Osteoblast (primary cell): Measurements from ENCODE around the gene CBX4. TPM values are rescaled to one million over a fixed set of nuclear protein-coding genes. Genes with fewer than 3 reads are reported as not detected.

Experiments used
- DNase-seq: peaks from one replicate; pipeline ENCODE4 v3.0.0; 2011; ENCODE audit warnings: low spot score, mixed read lengths; ENCODE audit not compliant: insufficient read length; ENCODE audit errors: missing footprints
- H2AFZ ChIP-seq: 2 replicates; pipeline ENCODE4 v1.6.0; 2011; ENCODE audit warnings: mild to moderate bottlenecking, low read length
- H3K27ac ChIP-seq: 2 replicates; pipeline ENCODE4 v1.5.1; 2011; ENCODE audit warnings: mild to moderate bottlenecking, low read depth, low read length, moderate library complexity
- H3K27me3 ChIP-seq: 2 replicates; pipeline ENCODE4 v1.6.0; 2012; ENCODE audit warnings: mild to moderate bottlenecking, control low read depth, inconsistent platforms, low read length, moderate library complexity; ENCODE audit not compliant: insufficient read depth
- H3K36me3 ChIP-seq: 2 replicates; pipeline ENCODE4 v1.5.1; 2011; ENCODE audit warnings: mild to moderate bottlenecking, low read length, control low read depth, moderate library complexity; ENCODE audit not compliant: insufficient read depth
- H3K4me1 ChIP-seq: 2 replicates; pipeline ENCODE4 v1.5.1; 2011; ENCODE audit warnings: mild to moderate bottlenecking, low read length, control low read depth, moderate library complexity; ENCODE audit not compliant: insufficient read depth
- H3K4me2 ChIP-seq: 2 replicates; pipeline ENCODE4 v1.6.0; 2011; ENCODE audit warnings: mild to moderate bottlenecking, low read length; ENCODE audit not compliant: insufficient read depth
- H3K4me3 ChIP-seq: fragments of 200-600 bp; sonication (generic); 3 replicates; pipeline ENCODE4 v1.5.1; 2012; ENCODE audit warnings: mild to moderate bottlenecking, low read length, inconsistent platforms; ENCODE audit not compliant: insufficient read depth
- H3K79me2 ChIP-seq: 2 replicates; pipeline ENCODE4 v1.6.0; 2012; ENCODE audit warnings: mild to moderate bottlenecking, low read length, control low read depth, inconsistent platforms; ENCODE audit not compliant: insufficient read depth
- H3K9me3 ChIP-seq: 2 replicates; pipeline ENCODE4 v1.5.1; 2011; ENCODE audit warnings: low read depth, low read length, control low read depth
- H4K20me1 ChIP-seq: 2 replicates; pipeline ENCODE4 v1.6.0; 2012; ENCODE audit warnings: mild to moderate bottlenecking, low read length, control low read depth; ENCODE audit not compliant: insufficient read depth
- total RNA-seq: library from RNA; depleted of rRNA; stranded (reverse); fragments of >200 nt; gene quantifications from 2 replicates; pipeline ENCODE4 v1.2.3, GENCODE V29; 2012
- TF ChIP-seq, protein P1 (sequence below): IDR thresholded peaks from 2 replicates; pipeline ENCODE4 v1.5.1; 2011; ENCODE audit warnings: mild to moderate bottlenecking, low read depth, low read length, moderate library complexity; ENCODE audit errors: extremely low read depth

The CBX4 gene
- total RNA-seq, 1 donor, result 22.1 TPM

DNA sequence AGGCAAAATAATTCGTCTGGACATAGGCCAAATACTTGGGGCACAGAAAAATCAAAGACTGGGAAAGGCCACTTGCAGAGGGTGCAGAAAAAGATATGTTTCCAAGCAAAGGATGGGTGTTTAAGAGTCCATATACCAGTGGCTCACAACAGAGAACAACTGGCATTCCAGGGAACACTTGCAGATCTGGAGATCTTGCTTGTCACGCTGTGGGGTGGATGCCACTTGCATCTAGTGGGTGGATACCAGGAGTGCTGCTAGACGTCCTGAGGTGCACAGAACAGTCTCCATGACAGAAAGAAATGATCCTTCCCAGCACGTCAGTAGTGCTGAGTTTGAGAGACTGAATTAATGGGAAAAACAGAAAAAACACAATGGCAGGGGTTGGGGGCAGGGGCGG lies 50.8 kb downstream of the CBX4 start:
- Histone ChIP-seq H3K27ac (no peak overlapping the region), H3K27me3 (peaks cover 49% of the 10 kb centered on the region), H3K79me2 (no peaks in the 10 kb centered on the region), H2AFZ (no peak overlapping the region), H3K4me3 (no peak overlapping the region), H4K20me1 (no peaks in the 10 kb centered on the region), H3K4me1 (no peaks in the 10 kb centered on the region), H3K9me3 (no peaks in the 10 kb centered on the region), H3K36me3 (no peaks in the 10 kb centered on the region), H3K4me2 (no peak overlapping the region)
- DNase-seq, result peak; percentile 80
- TF ChIP-seq, protein P1, sequence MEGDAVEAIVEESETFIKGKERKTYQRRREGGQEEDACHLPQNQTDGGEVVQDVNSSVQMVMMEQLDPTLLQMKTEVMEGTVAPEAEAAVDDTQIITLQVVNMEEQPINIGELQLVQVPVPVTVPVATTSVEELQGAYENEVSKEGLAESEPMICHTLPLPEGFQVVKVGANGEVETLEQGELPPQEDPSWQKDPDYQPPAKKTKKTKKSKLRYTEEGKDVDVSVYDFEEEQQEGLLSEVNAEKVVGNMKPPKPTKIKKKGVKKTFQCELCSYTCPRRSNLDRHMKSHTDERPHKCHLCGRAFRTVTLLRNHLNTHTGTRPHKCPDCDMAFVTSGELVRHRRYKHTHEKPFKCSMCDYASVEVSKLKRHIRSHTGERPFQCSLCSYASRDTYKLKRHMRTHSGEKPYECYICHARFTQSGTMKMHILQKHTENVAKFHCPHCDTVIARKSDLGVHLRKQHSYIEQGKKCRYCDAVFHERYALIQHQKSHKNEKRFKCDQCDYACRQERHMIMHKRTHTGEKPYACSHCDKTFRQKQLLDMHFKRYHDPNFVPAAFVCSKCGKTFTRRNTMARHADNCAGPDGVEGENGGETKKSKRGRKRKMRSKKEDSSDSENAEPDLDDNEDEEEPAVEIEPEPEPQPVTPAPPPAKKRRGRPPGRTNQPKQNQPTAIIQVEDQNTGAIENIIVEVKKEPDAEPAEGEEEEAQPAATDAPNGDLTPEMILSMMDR, result no peak

DNA sequence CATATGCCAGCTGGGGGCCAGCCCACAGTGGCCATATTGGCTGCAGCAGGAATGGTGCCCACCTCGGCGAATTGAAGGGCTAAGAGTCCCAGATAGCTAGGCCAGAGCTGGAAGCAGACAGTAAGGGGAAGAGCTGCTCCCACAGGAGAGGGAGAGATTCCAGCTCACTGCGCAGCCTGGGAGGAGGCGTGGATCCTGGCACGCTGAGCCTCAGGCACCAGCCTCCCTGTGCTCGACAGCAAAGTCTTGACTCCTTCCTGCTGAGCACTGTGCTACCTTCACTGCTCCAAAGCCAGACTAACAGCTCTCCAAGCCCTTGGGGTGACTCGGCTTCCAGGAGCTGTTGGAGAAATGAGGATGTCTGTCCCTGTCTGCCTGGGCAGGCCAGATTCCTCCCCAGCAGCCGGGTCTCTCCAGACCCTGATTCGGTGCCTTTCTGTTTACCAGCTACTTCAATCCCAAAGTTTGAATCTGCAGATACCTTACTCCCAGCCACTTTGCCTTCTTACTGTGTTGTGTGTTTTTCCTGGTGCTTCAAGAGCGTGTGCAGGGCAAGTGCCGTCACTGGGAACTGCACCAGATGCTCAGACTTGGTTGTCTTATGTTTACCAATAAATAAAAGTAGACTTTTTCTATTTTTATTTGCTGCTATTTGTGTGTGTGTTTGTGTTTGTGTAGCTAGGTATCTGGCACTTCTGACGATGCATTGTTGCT lies 52.2 kb downstream of the CBX4 start:
- peak; percentile 72 for DNase-seq
- H2AFZ ChIP-seq, result no peak overlapping the region
- H3K9me3 ChIP-seq, result no peaks in the 10 kb centered on the region
- no peaks in the 10 kb centered on the region for H4K20me1 ChIP-seq
- TF ChIP-seq, protein P1, result no peak
- no peaks in the 10 kb centered on the region for H3K79me2 ChIP-seq
- no peak overlapping the region for H3K4me3 ChIP-seq
- H3K27ac ChIP-seq, result no peak overlapping the region
- peaks cover 45% of the 10 kb centered on the region for H3K27me3 ChIP-seq
- no peak overlapping the region for H3K4me2 ChIP-seq
- H3K36me3 ChIP-seq, result no peaks in the 10 kb centered on the region
- H3K4me1 ChIP-seq, result no peaks in the 10 kb centered on the region

DNA sequence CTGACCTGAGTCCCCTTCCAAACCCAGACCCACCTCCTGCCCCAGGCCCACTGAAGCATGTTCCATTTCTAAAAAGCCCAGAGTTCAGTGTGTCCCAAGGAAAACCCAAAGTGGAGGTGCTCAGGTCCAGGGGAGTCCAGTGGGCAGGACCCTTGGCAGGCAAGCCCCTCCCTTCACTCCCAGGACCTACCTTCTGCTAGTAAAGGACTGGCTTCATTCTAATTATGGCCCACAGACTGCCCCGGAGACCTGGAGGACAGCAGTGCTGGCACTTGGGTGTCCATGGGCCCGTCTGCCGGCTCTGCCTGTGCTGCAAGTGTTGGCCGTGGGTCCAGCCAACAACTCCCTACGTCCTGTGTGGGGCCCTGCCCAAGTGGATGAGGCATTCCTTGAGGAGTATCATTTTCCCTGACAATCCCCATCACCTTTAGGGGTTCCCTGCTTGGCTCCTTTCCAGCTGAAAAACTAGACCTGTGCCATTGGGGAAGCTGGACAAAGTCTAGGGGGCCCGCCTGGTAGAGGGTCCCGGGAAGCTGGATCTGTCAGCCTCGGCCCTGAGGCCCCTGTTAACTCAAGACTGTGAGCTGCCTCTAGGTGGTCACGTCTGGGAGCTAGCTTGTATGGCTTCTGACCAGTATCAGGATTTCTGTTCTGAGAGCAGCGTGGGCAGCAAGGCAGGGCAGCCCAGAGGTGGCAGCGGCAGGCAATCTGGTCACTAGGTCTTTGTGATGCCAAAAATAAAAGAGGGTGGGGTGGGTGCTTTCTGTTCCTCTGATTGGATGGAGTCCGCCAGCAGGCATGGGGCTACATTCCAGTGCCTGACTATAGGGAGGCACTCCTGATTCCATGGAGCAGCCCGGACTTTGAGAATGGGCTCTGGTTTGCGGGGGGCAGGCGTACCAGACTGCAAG lies 53.1 kb downstream of the CBX4 start:
- peak; percentile 83 for DNase-seq
- H3K27me3 ChIP-seq, result peaks cover 36% of the 10 kb centered on the region
- no peak overlapping the region for H3K4me2 ChIP-seq
- no peak overlapping the region for H3K4me3 ChIP-seq
- no peaks in the 10 kb centered on the region for H3K36me3 ChIP-seq
- H2AFZ ChIP-seq, result no peak overlapping the region
- H3K79me2 ChIP-seq, result no peaks in the 10 kb centered on the region
- H3K4me1 ChIP-seq, result no peaks in the 10 kb centered on the region
- no peak overlapping the region for H3K27ac ChIP-seq
- no peaks in the 10 kb centered on the region for H4K20me1 ChIP-seq
- TF ChIP-seq, protein P1, result no peak
- no peaks in the 10 kb centered on the region for H3K9me3 ChIP-seq
